GM13976 (cell line): ENCODE data around the gene B2M.
"Not testable (repeated sequence)": the region's sequence is repeated elsewhere in the genome, so short reads cannot be mapped to it uniquely, and the experiment has no call there.

Experiments used
- DNase-seq: peaks from one replicate; pipeline ENCODE4 v3.0.0; 2012; ENCODE audit warnings: low spot score
- in situ Hi-C: fragments of 300-500 bp; cut with MboI; formaldehyde crosslinking; loops from one replicate; pipeline ENCODE4 v1.12.0; 2022; ENCODE audit warnings: low sequenced_read_pairs, mixed read lengths, inconsistent platforms; ENCODE audit not compliant: unreplicated experiment
- TF ChIP-seq, protein P1 (sequence below): IDR thresholded peaks from 2 replicates; pipeline ENCODE4 v1.5.1; 2012; ENCODE audit warnings: borderline replicate concordance, mild to moderate bottlenecking; ENCODE audit not compliant: insufficient read depth; ENCODE audit errors: extremely low read depth, missing control alignments, control extremely low read depth

The B2M gene

DNA sequence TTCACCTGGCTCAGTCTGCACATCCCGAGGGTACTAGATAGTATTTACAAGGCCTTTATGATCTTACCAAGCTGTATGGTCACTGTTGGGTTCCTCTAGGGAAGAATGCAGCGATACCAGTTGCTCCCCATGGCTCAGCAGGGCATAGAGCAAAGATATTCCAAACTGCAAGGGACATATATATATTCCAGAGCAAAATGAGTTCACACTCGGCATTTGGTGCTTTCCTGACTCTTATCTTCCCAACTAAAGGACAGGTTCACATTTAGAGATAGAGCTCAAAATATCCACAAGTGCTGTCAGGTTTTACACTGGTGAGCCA is 44.3 kb upstream of the B2M start:
- in situ Hi-C loops, result no loop called here
- DNase-seq, result no peak
- TF ChIP-seq, protein P1, sequence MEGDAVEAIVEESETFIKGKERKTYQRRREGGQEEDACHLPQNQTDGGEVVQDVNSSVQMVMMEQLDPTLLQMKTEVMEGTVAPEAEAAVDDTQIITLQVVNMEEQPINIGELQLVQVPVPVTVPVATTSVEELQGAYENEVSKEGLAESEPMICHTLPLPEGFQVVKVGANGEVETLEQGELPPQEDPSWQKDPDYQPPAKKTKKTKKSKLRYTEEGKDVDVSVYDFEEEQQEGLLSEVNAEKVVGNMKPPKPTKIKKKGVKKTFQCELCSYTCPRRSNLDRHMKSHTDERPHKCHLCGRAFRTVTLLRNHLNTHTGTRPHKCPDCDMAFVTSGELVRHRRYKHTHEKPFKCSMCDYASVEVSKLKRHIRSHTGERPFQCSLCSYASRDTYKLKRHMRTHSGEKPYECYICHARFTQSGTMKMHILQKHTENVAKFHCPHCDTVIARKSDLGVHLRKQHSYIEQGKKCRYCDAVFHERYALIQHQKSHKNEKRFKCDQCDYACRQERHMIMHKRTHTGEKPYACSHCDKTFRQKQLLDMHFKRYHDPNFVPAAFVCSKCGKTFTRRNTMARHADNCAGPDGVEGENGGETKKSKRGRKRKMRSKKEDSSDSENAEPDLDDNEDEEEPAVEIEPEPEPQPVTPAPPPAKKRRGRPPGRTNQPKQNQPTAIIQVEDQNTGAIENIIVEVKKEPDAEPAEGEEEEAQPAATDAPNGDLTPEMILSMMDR, result no peak

DNA sequence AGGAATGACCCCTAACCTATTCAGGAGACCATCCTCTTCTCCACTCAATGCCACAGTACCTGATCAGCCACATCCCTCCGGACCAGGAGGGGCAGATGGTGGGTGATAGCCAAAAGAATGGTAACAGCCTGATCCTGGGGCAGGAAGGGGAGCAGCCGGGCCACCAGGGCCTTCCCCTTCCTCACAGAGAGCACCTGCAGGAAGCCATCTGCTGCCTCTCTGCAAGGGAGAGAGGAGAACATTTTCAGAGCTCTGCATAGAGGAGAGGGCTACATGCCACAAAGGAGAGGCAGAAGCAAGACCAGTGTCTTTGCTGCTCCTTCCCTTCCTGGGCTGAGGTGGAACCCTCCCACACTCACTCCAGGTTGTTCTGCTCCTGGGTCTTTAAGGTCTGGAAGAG is 42.4 kb upstream of the B2M start:
- TF ChIP-seq, protein P1, result no peak
- no peak for DNase-seq
- in situ Hi-C loops, result no loop called here

DNA sequence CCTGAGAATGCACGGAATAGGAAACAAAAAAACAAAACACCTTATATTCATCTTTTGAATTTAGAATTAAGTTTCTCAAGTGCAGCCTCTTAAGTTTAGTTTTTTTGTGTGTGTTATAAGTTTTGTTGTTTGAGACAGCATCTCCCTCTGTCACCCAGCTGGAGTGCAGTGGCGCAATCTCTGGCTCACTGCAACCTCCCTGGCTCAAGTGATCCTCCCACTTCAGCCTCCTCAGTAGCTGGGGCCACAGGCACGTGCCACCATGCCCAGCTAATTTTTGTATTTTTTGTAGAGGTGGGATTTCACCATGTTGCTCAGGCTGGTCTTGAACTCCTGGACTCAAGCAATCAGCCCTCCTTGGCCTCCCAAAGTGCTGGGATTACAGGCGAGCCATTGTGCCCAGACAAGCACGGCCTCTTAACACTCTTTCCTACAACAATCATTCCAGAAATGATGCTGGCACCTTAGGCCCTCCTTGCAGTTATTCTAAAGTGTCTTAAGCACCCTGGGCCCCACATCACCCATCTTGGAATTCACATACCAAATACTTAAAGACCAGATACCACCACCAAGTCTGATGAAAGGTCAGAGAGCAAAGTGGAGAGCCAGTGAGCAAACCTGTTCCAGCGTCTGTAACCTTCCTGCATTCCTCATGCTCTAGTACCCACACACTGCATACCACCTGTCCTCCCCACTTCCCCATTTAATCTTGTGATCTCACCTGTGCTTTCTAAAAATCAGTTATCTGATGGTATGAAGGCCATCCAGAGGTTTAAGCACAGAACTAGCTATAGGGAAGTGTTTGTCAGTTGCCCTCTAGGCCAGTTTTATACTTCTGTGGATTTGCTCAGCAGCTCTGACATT is 41.0 kb upstream of the B2M start:
- no peak for DNase-seq
- in situ Hi-C loops, result no loop called here

DNA sequence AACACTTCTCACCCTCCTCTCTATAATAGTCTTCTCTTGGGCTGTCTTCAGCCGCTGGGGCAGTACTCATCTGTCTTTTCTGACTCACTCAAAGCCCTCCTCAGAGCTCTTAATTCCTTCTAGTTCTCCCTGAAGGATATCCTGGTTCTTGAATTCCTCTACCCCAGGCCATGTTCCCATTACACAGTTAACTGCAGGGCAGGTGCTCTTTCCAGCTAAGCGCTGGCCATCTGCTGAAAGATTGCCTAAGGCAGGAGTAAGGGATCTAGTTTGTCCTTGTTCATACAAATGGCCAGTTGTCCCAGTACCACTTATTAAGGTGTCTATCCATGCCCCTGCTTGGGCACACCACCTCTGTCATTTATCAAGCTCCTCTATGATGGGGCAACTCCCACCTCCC is 37.7 kb upstream of the B2M start:
- DNase-seq, result no peak
- TF ChIP-seq, protein P1, result no peak
- in situ Hi-C loops, result no loop called here

More for the DNA sequence above, 41.0 kb upstream of the B2M start:
- TF ChIP-seq, protein P1, result no peak

DNA sequence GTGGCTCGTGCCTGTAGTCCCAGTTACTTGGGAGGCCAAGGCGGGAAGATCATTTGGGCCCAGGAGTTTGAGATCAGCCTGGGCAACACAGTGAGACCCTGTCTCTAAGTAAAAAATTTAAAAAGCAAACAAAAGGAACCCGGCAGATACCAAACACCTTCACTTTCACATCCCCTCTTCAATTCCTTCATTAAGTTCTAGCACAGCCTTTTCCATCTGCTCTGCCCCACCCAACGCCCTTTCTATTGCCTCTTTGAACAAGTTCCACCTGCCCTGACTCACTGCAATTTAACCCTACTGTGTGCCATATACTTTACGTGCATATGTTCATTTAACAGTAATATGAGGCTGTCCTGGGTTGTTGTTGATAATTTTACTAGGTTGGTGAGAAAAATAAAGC is 35.4 kb upstream of the B2M start:
- in situ Hi-C loops, result no loop called here
- TF ChIP-seq, protein P1, result no peak
- DNase-seq, result no peak

DNA sequence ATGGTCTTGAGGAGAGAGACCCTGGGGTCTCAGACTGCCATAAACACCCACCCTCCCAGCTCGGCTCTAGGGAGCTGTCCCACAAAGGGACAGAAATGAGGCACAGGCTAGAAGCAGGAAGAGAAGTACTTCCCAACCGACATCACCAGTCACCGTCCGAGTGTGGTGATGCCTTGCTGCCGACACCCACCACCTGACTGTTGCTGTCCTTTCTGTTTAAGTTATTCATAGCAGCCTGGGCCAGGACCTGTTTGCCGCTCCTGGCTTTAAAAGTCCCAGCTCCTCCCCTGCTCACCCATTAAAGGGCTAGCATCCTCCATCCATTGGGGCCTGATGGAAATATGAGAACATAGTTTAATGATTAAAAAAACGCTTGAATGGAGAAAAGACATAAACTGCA is 34.6 kb upstream of the B2M start:
- DNase-seq, result no peak
- TF ChIP-seq, protein P1, result no peak
- in situ Hi-C loops, result no loop called here

- in situ Hi-C loops, result no loop called here
- no peak for DNase-seq
Measured at GRCh38 chr15:44682211-44682610, 29.1 kb upstream of the B2M start.

DNA sequence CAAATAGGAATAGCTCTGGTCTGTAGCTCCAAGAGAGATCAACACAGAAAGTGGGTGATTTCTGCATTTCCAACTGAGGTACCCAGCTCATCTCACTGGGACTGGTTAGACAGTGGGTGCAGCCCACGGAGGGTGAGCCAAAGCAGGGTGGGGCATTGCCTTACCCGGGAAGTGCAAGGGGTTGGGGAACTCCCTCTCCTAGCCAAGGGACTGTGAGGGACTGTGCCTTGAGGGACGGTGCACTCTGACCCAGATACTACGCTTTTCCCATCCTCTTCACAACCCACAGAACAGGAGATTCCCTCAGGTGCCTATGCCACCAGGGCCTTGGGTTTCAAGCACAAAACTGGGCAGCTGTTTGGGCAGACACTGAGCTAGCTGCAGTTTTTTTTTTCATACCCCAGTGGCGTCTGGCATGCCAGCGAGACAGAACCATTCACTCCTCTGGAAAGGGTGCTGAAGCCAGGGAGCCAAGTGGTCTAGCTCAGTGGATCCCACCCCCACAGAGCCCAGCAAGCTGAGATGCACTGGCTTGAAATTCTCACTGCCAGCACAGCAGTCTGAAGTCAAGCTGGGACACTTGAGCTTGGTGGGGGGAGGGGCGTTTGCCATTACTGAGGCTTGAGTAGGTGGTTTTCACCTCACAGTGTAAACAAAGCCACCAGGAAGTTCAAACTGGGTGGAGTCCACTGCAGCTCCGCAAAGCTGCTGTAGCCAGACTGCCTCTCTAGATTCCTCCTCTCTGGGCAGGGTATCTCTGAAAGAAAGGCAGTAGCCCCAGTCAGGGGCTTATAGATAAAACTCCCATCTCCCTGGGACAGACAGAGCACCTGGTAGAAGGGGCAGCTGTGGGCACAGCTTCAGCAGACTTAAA is 28.3 kb upstream of the B2M start:
- in situ Hi-C loops, DNase-seq: not testable (repeated sequence)

More at GRCh38 chr15:44682211-44682610, 29.1 kb upstream of the B2M start:
- TF ChIP-seq, protein P1, result no peak

- in situ Hi-C loops, result not testable (repeated sequence)
Measured at GRCh38 chr15:44689318-44689717, 22.0 kb upstream of the B2M start.

DNA sequence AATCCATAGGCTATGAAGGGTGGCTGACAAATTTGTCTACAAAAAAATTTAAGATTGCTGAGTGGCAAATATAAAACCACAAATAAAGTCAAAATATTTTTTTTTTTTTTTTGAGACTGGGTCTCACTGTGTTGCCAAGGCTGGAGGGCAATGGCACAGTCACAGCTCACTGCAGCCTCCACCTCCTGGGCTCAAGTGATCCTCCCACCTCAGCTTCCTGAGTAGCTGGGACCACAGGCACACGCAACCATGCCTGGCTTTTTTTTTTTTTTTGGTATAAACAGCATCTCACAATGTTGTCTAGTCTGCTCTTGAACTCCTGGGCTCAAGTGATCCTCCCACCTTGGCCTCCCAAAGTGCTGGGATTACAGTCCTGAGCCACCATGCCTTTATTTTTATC is 21.1 kb upstream of the B2M start:
- not testable (repeated sequence) for DNase-seq

More at GRCh38 chr15:44689318-44689717, 22.0 kb upstream of the B2M start:
- not testable (repeated sequence) for DNase-seq

More for the DNA sequence above, 21.1 kb upstream of the B2M start:
- in situ Hi-C loops, result not testable (repeated sequence)
